ENCODE results near the gene ACVR1C. TPM values are rescaled to one million over a fixed set of nuclear protein-coding genes. Genes with fewer than 3 reads are reported as not detected.
A peak's percentile ranks its signal among the peaks of the same experiment; 100 is the strongest.

The ACVR1C gene
- total and polyA plus RNA-seq, 7 donors: 0.13 to 1.9 (median 1.1) TPM

GRCh38 chr2:157500334-157500733 lies 128.3 kb downstream of the ACVR1C start:
- no peaks in the 10 kb centered on the region for H3K4me1 ChIP-seq
- TF ChIP-seq, protein P1, sequence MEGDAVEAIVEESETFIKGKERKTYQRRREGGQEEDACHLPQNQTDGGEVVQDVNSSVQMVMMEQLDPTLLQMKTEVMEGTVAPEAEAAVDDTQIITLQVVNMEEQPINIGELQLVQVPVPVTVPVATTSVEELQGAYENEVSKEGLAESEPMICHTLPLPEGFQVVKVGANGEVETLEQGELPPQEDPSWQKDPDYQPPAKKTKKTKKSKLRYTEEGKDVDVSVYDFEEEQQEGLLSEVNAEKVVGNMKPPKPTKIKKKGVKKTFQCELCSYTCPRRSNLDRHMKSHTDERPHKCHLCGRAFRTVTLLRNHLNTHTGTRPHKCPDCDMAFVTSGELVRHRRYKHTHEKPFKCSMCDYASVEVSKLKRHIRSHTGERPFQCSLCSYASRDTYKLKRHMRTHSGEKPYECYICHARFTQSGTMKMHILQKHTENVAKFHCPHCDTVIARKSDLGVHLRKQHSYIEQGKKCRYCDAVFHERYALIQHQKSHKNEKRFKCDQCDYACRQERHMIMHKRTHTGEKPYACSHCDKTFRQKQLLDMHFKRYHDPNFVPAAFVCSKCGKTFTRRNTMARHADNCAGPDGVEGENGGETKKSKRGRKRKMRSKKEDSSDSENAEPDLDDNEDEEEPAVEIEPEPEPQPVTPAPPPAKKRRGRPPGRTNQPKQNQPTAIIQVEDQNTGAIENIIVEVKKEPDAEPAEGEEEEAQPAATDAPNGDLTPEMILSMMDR (IDR thresholded peaks at IDR 0.05): no peak
- intact Hi-C loops (cut with DNase I): loop anchor here in 1 of 2 donors (10.0 kb wide), 1 partner anchor 274 kb away; no protein-coding TSS in a partner anchor
- WGBS, 3 donors: 67 to 87% (median 68%) methylated on average over 1 of the region's 1 CpG
- peaks cover 0 to under 1% (median 0%) of the 10 kb centered on the region in 3 donors for H3K27me3 ChIP-seq (ENCODE audit: insufficient read depth in 3 of 3, low read length in 2 of 3)
- DNase-seq (no peak), ATAC-seq (no peak)
- no peak overlapping the region for H3K4me3 ChIP-seq
- H3K9me3 ChIP-seq: no peaks in the 10 kb centered on the region
- H3K27ac ChIP-seq: no peak overlapping the region
- H3K36me3 ChIP-seq (ENCODE audit: insufficient read depth in 1 of 2, low read depth in 1 of 2): no peaks in the 10 kb centered on the region

GRCh38 chr2:157498483-157498882 lies 130.2 kb downstream of the ACVR1C start:
- ATAC-seq (no peak), DNase-seq (no peak)
- no peak overlapping the region for H3K4me3 ChIP-seq
- H3K27ac ChIP-seq: no peak overlapping the region
- no peaks in the 10 kb centered on the region for H3K27me3 ChIP-seq (ENCODE audit: insufficient read depth in 3 of 3, low read length in 2 of 3)
- 80 to 87% (median 86%) methylated on average over 3 of the region's 3 CpGs for WGBS, 3 donors
- H3K4me1 ChIP-seq: no peaks in the 10 kb centered on the region
- intact Hi-C loops (cut with DNase I): loop anchor here in 1 of 2 donors (5.0 kb wide), 1 partner anchor 514 kb away; no protein-coding TSS in a partner anchor
- H3K36me3 ChIP-seq (ENCODE audit: insufficient read depth in 1 of 2, low read depth in 1 of 2): no peaks in the 10 kb centered on the region
- TF ChIP-seq, protein P1 (IDR thresholded peaks at IDR 0.05): no peak
- no peaks in the 10 kb centered on the region for H3K9me3 ChIP-seq

DNA sequence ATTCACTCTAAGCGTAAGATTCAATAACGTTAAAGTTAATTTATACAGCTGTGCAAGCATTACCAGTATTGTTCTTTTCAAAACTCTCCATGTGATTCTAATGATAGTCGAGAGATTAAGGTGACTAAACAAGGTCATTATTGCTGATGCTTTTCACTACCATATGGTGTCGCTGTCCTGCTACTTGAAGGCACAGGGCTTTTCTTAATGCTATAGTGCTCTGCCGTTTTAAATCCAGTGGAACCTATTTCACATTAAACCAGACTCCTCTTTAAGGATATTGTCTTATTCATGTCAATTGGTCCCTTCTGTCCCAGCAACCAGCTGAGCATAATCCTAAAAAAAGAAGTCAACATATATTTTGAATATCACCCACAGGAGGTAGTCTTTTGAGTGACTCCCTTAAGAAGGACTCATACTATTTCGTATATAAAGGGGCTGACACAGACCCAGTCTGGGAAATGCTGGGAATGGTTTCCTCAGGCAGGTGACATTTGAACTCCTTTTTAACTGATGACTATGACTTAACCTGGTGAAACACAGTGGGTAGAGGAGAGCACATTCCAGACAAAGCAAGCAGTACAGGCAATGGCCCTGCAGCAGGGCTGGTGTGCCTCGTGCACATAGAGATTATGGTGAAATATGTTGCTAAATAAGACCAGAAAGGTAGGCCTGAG lies 130.9 kb downstream of the ACVR1C start:
- DNase-seq: no peak
- WGBS, 3 donors: 27 to 29% (median 27%) methylated on average over 7 of the region's 7 CpGs
- intact Hi-C loops (cut with DNase I): loop anchor here in 1 of 2 donors (5.0 kb wide), 1 partner anchor 515 kb away; no protein-coding TSS in a partner anchor
- peak; percentile 48 to 84 (median 71) for ATAC-seq
- Histone ChIP-seq H3K9me3 (no peaks in the 10 kb centered on the region), H3K4me3 (no peak overlapping the region), H3K27me3 (ENCODE audit: insufficient read depth in 3 of 3, low read length in 2 of 3) (no peaks in the 10 kb centered on the region), H3K36me3 (ENCODE audit: insufficient read depth in 1 of 2, low read depth in 1 of 2) (no peaks in the 10 kb centered on the region), H3K4me1 (no peaks in the 10 kb centered on the region), H3K27ac (no peak overlapping the region)
- TF ChIP-seq, protein P1 (IDR thresholded peaks at IDR 0.05): peak; percentile 62

GRCh38 chr2:157492189-157492773 lies 136.4 kb downstream of the ACVR1C start:
- intact Hi-C loops (cut with DNase I): loop anchor here in 1 of 2 donors (5.0 kb wide), 3 partner anchors 280 to 1260 kb away; no protein-coding TSS in a partner anchor

More at GRCh38 chr2:157492189-157492773, 136.4 kb downstream of the ACVR1C start:
- H3K4me3 ChIP-seq: no peak overlapping the region
- TF ChIP-seq, protein P1 (IDR thresholded peaks at IDR 0.05): peak; percentile 64
- WGBS, 3 donors: 11 to 13% (median 12%) methylated on average over 5 of the region's 5 CpGs
- peak; percentile 71 to 91 (median 84) for ATAC-seq
- H3K9me3 ChIP-seq: no peaks in the 10 kb centered on the region
- H3K4me1 ChIP-seq: no peaks in the 10 kb centered on the region
- no peaks in the 10 kb centered on the region for H3K27me3 ChIP-seq (ENCODE audit: insufficient read depth in 3 of 3, low read length in 2 of 3)
- DNase-seq: peak; percentile 44 to 69
- H3K36me3 ChIP-seq (ENCODE audit: insufficient read depth in 1 of 2, low read depth in 1 of 2): no peaks in the 10 kb centered on the region
- H3K27ac ChIP-seq: no peak overlapping the region
